AG20443 (cell line): ENCODE measurements around the gene GRIN2C.

Experiments used
- DNase-seq: peaks from one replicate; pipeline ENCODE4 v3.0.0; 2012; ENCODE audit warnings: low spot score, mixed read lengths

GRIN2C gene

DNA sequence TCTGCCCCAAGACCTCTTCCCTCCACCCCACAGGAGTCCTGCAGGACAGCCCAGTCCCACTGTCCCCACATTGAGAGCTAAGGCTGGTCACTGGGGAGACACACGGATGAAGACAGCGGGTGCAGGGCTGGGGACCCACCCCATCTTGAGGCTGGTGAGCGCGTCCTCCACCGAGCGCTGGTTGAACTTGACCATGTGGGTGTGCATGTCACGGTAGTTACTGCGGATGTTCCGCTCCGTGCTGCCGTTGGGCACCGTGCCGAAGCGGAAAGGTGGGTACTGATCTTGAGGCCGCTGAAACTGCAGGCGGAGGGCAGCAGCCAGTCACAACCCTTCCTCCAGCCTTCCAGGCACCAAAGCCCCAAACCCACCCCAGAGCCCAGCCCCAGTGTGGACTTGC is 13.1 kb downstream of the GRIN2C start:
- no peak for DNase-seq

- no peak for DNase-seq
Observed at GRCh38 chr17:74843352-74843627, 16.4 kb downstream of the GRIN2C start.

GRCh38 chr17:74842599-74843351 is 16.9 kb downstream of the GRIN2C start:
- DNase-seq = peak; percentile 95

- DNase-seq = no peak
Observed at GRCh38 chr17:74842146-74842598, 17.5 kb downstream of the GRIN2C start.

GRCh38 chr17:74840989-74841666 is 18.6 kb downstream of the GRIN2C start:
- peak; percentile 84 for DNase-seq

GRCh38 chr17:74839990-74840852 is 19.5 kb downstream of the GRIN2C start:
- DNase-seq = no peak

DNA sequence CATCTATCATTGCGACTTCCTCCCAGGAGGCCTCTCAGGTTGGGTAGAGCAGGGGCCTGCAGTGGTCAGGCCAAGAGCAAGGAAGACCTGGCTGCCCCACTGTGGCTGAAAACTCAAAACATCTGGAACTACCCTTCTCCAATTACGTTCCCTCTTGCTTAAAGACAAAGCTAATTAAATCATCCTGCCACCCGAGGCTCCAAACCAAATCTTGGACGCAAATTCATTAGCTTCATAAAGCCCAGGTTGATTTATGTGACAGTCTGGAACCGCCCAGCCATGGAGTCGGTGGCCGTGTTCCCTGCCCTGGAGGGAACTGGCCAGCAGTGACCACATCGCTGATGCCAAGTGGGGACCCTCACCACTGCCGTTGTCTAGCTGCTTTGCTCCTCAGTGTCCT is 21.4 kb downstream of the GRIN2C start:
- DNase-seq = no peak

DNA sequence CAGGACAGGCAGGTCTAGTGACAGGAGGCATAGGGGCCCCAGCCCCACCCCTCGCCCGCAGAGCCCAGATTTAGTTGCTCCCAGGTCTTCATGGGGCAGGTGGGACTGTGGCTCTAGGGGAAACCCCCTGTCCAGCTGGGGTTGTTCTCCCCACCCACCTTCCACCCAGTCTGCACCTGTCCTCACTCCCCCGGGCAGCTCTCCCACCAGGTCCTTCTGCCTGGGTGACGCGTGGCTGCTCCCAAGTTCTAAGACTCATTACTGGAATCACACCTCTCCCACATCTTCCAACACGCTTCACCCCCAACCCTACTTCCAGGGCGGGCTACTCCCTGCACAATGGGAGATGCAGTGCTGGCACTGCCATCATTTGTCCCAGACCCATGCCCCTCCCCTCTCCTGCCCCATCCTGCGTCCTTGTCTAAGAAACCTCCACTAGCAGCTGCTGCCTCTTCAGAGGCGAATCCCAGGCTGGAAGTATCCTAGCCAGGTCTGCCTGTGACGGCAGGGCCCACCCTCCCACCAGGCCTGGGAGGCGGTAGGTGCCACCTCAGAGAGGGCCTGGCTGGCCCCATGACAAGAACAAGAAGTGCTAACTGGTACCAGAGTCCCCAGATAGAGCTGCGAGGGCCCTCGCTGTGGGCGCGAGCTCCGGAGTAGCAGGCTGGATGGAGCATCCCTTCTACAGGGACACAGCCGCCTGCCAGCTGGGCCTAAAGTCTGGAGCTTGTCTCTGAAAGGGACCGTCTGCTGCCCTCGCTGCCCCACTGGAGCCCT is 22.8 kb downstream of the GRIN2C start:
- DNase-seq = no peak

- DNase-seq = no peak
Observed at GRCh38 chr17:74836191-74836590, 23.5 kb downstream of the GRIN2C start.

- peak; percentile 71 for DNase-seq
Observed at GRCh38 chr17:74833501-74834377, 25.9 kb downstream of the GRIN2C start.

DNA sequence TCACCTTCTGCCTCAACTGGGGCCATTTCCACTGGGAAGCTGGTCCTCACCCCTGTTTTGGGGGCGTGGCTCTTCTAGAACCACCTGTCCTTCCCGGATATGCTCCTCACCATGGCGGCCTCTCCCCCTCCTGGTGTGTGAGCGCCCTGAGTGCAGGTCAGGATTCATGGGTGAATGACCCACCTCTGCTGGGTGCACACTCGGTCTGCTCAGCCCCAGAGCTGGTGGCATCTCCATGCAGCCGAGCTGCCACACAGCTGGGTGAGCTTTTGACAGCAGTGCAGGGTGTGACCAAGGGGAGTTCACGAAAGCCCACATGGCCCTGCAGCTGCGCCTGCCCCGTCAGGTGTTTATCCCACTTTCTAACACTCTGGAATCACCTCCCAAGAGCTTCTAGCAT is 27.3 kb downstream of the GRIN2C start:
- no peak for DNase-seq

GRCh38 chr17:74831444-74832146 is 28.1 kb downstream of the GRIN2C start:
- no peak for DNase-seq

DNA sequence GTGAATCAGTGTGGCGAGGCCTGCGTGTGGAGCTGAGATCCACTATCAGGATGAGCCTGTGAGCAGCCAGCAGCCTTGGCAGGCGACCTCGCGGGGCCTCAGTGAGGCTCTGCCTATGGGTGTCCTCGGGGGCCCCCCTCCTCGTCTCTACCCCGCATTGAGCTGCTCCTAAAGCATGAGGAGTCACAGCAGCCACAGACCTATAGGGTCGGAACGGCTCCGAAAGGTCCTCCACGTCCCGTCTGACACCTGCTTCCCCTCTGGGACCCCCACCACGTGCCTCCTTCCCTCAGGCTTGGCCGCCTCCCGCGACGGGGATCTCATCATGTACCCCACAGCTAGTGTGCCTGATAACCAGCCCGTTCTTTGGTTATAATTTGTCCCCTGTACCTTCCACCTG is 28.8 kb downstream of the GRIN2C start:
- DNase-seq = no peak

DNA sequence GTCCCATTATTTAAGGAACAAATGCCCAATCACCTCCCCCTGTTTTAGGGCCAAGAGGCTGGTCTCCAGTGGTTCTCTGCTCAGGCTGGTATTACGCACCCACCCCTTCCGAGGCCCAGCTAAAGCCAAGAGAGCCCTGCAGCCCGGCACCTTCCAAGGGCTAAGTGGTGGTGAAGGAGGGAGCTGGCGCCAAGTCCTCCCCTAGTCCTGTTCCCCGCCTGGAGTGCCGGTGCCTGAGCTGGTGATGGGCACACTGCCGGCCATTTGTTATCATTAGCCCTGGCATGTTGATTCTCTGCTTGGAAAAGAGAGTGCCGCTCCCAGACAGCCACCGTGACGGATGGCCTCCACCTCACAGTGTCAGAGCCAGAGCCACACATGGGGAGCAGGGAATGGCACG is 31.9 kb downstream of the GRIN2C start:
- no peak for DNase-seq

DNA sequence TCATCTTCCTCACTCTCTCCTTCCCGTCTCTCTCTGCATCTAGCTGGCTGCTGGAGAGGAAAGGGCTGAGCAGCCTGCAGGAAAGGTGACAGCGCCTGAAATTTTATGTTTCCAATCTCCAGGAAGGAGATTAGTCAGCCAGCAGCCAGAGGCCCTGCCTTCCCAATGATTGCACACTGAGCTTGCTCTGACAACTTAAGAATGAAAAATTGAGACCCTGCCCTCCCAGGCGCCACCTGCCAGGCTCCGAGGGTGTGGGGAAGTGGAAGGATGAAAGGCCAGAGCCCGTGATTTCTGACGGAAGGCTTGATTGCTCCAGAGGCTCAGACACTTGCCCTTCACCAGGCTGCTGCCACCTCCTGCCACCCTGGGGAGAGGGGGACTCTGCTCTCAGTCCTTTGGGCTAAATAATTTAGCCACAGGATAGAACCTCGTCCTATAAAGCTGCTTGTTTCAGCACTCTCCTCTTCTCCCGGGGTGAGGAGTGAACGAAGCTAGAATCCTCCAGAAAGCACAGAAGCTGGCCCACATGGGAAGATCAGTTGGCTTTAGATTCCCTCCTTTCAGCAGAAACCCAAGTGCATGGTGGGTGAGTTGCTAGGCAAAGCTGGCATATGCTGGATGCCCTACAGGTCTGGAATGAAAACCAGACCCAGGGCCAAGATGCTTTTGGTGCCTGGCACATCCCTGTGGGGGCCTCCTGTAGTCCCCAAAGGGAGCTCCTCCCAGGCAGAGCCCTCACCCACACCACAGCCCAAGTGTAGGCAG is 33.5 kb downstream of the GRIN2C start:
- DNase-seq = no peak

- no peak for DNase-seq
Observed at GRCh38 chr17:74824961-74825627, 34.6 kb downstream of the GRIN2C start.

DNA sequence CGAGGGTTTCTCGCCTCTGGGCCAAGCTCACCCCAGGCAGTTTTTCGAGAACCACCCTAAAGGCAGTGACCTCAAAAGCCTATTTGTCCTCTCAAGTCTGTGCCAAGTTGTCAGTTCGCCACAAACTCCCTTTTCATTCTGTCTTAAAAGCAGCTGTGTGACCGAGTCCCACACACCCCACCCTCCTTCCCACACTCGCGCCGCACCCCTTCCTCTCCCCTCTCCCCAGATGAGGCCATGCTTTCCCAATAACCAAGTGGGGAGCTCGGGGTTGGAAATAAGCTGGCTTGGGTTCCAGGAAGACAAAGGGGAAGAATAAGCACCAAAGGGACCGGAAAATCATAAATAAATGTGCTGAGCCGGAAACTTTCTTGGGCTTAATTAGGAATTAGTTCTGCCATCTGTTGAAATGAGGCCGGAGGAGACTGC is 36.7 kb downstream of the GRIN2C start:
- DNase-seq = no peak

DNA sequence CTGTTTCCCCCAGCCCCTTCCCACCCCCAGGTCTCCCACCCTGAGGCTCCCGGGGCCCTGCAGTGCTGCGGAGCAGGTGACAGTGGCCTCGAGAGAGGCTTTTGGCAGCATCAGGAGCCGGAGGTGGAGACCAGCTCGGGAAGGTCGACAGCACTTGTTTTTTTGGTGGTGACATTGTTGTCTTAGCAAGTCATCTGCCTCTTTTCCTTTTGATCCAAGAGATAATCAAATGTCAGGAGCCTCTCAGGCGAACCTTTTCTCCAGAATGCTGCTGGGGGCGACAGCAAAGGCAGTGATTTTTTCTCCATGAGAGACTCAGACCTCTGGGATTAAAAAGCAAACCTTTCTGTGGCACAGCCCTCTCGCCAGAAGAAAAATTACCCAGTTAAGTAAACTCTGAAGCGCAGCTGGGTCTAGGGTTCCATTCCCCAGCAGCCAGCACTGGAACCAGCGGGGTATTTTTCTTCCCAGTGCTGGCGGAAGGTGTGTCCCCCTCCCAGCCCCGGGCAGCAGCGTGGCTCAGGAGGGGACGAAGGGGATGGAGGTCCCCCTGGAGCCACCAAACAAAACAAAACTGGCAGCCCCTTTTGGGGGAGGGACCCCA is 37.2 kb downstream of the GRIN2C start:
- DNase-seq = no peak
